SK-N-SH treated with all-trans-retinoic acid at 6 μM for 48 hours (cell line): Measurements from ENCODE around the gene TNS1.

Experiments
- ATAC-seq: fragments of 200-7000 bp; cut with Tn5 transposase; 3 replicates; pipeline ENCODE4 v1.9.1; 2020; ENCODE audit warnings: mild to moderate bottlenecking, moderate library complexity
- ARNTL ChIP-seq: fragments of 450-650 bp; formaldehyde crosslinking; IDR thresholded peaks from 2 replicates; pipeline ENCODE4 v1.5.0; 2020; ENCODE audit warnings: low read depth, mild to moderate bottlenecking, moderate library complexity, borderline replicate concordance
- CSRNP3 ChIP-seq: fragments of 250-450 bp; sonication (Bioruptor Pico); IDR thresholded peaks from 2 replicates; pipeline ENCODE4 v1.5.1; 2021; ENCODE audit warnings: mild to moderate bottlenecking, moderate library complexity
- GLIS3 ChIP-seq: fragments of 250-450 bp; sonication (Bioruptor Pico); IDR thresholded peaks from 2 replicates; pipeline ENCODE4 v1.5.0; 2020; ENCODE audit warnings: mild to moderate bottlenecking, moderate library complexity
- ISL1 ChIP-seq: fragments of 250-450 bp; sonication (Bioruptor Pico); IDR thresholded peaks from 2 replicates; pipeline ENCODE4 v2.1.2; 2022; ENCODE audit warnings: mild to moderate bottlenecking, moderate library complexity
- OSR1 ChIP-seq: fragments of 250-450 bp; sonication (Bioruptor Pico); IDR thresholded peaks from 2 replicates; pipeline ENCODE4 v1.8.0; 2022; ENCODE audit warnings: moderate library complexity, mild to moderate bottlenecking, inconsistent platforms
- PATZ1 ChIP-seq: fragments of 250-450 bp; sonication (Bioruptor Pico); IDR thresholded peaks from 2 replicates; pipeline ENCODE4 v1.8.0; 2020; ENCODE audit warnings: mild to moderate bottlenecking, moderate library complexity, borderline replicate concordance
- PPARA ChIP-seq: fragments of 250-450 bp; sonication (Bioruptor Pico); IDR thresholded peaks from 2 replicates; pipeline ENCODE4 v1.5.0; 2020; ENCODE audit warnings: mild to moderate bottlenecking, borderline replicate concordance
- RARB ChIP-seq: fragments of 250-450 bp; sonication (Bioruptor Pico); IDR thresholded peaks from 2 replicates; pipeline ENCODE4 v1.8.0; 2021; ENCODE audit warnings: mild to moderate bottlenecking, moderate library complexity
- SNAI2 ChIP-seq: fragments of 250-450 bp; sonication (Bioruptor Pico); IDR thresholded peaks from 2 replicates; pipeline ENCODE4 v1.5.0; 2020; ENCODE audit warnings: mild to moderate bottlenecking, moderate library complexity
- TCF4 ChIP-seq: fragments of 250-450 bp; sonication (Bioruptor Pico); IDR thresholded peaks from 2 replicates; pipeline ENCODE4 v1.8.0; 2021; ENCODE audit warnings: mild to moderate bottlenecking, moderate library complexity, borderline replicate concordance
- TSHZ2 ChIP-seq: fragments of 250-450 bp; sonication (Bioruptor Pico); IDR thresholded peaks from 2 replicates; pipeline ENCODE4 v1.5.0; 2020; ENCODE audit warnings: mild to moderate bottlenecking, moderate library complexity
- ZC3H10 ChIP-seq: fragments of 250-450 bp; sonication (Bioruptor Pico); IDR thresholded peaks from 2 replicates; pipeline ENCODE4 v1.5.1; 2021; ENCODE audit warnings: mild to moderate bottlenecking, moderate library complexity
- ZFP3 ChIP-seq: fragments of 250-450 bp; sonication (Bioruptor Pico); IDR thresholded peaks from 2 replicates; pipeline ENCODE4 v1.5.0; 2020; ENCODE audit warnings: mild to moderate bottlenecking, moderate library complexity
- ZFP30 ChIP-seq: fragments of 450-650 bp; formaldehyde crosslinking; IDR thresholded peaks from 2 replicates; pipeline ENCODE4 v1.5.0; 2022; ENCODE audit warnings: mild to moderate bottlenecking, moderate library complexity
- ZNF565 ChIP-seq: fragments of 450-650 bp; formaldehyde crosslinking; conservative IDR thresholded peaks from 2 replicates; pipeline ENCODE4 v1.5.0; 2020; ENCODE audit warnings: low read depth, mild to moderate bottlenecking, moderate library complexity
- ZNF8 ChIP-seq: fragments of 450-650 bp; formaldehyde crosslinking; IDR thresholded peaks from 2 replicates; pipeline ENCODE4 v1.5.0; 2020; ENCODE audit warnings: mild to moderate bottlenecking, moderate library complexity
- TF ChIP-seq, protein P1 (sequence below): fragments of 250-450 bp; sonication (Bioruptor Pico); IDR thresholded peaks from 2 replicates; pipeline ENCODE4 v1.5.1; 2020; ENCODE audit warnings: low read depth, mild to moderate bottlenecking, moderate library complexity

Gene TNS1

GRCh38 chr2:217845301-217845700 lies 157.5 kb downstream of the TNS1 start (continued):
- TF ChIP-seq ZFP3 (CRISPR knock-in tag) (no peak), PATZ1 (CRISPR knock-in tag) (no peak), ZNF8 (no peak), ZNF565 (CRISPR knock-in tag) (no peak), CSRNP3 (no peak), ARNTL (CRISPR knock-in tag) (no peak), ISL1 (CRISPR knock-in tag) (no peak), PPARA (CRISPR knock-in tag) (no peak)
- TF ChIP-seq, protein P1, sequence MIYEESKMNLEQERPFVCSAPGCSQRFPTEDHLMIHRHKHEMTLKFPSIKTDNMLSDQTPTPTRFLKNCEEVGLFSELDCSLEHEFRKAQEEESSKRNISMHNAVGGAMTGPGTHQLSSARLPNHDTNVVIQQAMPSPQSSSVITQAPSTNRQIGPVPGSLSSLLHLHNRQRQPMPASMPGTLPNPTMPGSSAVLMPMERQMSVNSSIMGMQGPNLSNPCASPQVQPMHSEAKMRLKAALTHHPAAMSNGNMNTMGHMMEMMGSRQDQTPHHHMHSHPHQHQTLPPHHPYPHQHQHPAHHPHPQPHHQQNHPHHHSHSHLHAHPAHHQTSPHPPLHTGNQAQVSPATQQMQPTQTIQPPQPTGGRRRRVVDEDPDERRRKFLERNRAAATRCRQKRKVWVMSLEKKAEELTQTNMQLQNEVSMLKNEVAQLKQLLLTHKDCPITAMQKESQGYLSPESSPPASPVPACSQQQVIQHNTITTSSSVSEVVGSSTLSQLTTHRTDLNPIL = no peak
- TF ChIP-seq, all 23 proteins: peak for 0

- no peak for ATAC-seq
- TF ChIP-seq, protein P1 = no peak
- TF ChIP-seq ZC3H10 (CRISPR knock-in tag) (no peak), TCF4 (CRISPR knock-in tag) (no peak), TSHZ2 (CRISPR knock-in tag) (no peak), CSRNP3 (no peak), RARB (CRISPR knock-in tag) (no peak), SNAI2 (CRISPR knock-in tag) (no peak)
Observed at GRCh38 chr2:217844696-217845095, 158.1 kb downstream of the TNS1 start.

- TF ChIP-seq OSR1 (CRISPR knock-in tag) = no peak
- TF ChIP-seq RARB (CRISPR knock-in tag) = no peak
- TF ChIP-seq TCF4 (CRISPR knock-in tag) = no peak
- no peak for TF ChIP-seq GLIS3
- no peak for TF ChIP-seq ARNTL (CRISPR knock-in tag)
- TF ChIP-seq SNAI2 (CRISPR knock-in tag) = no peak
- no peak for TF ChIP-seq ZC3H10 (CRISPR knock-in tag)
- no peak for TF ChIP-seq PPARA (CRISPR knock-in tag)
- no peak for TF ChIP-seq ZFP30 (CRISPR knock-in tag)
- TF ChIP-seq PATZ1 (CRISPR knock-in tag) = no peak
- no peak for ATAC-seq
Observed at GRCh38 chr2:217843324-217843723, 159.5 kb downstream of the TNS1 start.
